SK-N-MC (cell line): ENCODE data around the gene SMIM13.

Experiments
- EZH2 ChIP-seq: fragments of 200-600 bp; sonication (generic); IDR thresholded peaks from one replicate; pipeline ENCODE4 v1.6.1; 2017; ENCODE audit warnings: antibody characterized with exemption
- POLR2AphosphoS5 ChIP-seq: IDR thresholded peaks from 2 replicates; pipeline ENCODE4 v1.6.1; 2012; ENCODE audit warnings: mild to moderate bottlenecking, low read depth, low read length, borderline replicate concordance

DNA sequence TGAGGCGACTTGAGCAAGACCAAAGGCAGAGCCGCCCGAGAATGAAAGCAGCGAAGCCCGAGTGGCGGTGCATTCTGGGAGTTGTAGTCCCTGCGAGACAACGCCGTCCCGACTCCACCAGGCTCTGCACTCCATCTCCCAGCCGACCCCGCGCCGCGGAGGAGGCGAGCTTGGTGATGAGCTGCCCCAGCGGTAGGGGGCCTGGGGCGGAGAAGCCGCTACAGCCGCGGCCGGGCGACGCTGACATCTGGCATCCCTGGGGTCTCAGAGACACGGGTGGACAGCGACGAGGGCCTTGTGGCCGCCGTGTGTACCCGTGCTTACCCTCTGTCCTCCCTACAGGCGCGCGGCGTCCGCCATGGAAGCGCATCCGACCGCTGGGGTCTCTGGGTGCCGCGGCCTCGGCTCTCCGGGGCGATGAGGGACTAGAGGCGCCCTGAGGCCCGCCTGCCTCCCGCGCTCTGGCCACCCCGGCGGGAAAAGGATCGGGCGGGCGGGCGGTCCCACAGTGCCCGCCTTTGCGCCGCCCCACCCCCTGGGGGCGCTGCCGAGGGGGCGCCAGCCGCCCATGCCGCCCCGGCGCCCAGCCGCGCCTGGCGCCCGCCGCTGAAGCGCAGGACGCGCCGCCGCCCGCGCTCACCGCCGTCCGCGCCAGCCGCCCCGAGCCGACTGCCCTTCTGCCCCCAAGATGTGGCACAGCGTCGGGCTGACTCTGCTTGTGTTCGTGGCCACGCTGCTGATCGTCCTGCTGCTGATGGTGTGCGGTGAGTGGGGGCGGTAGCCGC, at the start of gene SMIM13:
- no peak for TF ChIP-seq EZH2
- TF ChIP-seq POLR2AphosphoS5: peak; percentile 65
